GM19328 (cell line): ENCODE data around the gene ARL8A.
"Not testable (repeated sequence)": the region's sequence is repeated elsewhere in the genome, so short reads cannot be mapped to it uniquely, and the experiment has no call there.

Experiments used
- ATAC-seq: cut with Tn5 transposase; IDR thresholded peaks from one replicate; pipeline ENCODE4 v1.9.1; 2021; ENCODE audit warnings: mild to moderate bottlenecking, moderate library complexity; ENCODE audit not compliant: unreplicated experiment

ARL8A gene

DNA sequence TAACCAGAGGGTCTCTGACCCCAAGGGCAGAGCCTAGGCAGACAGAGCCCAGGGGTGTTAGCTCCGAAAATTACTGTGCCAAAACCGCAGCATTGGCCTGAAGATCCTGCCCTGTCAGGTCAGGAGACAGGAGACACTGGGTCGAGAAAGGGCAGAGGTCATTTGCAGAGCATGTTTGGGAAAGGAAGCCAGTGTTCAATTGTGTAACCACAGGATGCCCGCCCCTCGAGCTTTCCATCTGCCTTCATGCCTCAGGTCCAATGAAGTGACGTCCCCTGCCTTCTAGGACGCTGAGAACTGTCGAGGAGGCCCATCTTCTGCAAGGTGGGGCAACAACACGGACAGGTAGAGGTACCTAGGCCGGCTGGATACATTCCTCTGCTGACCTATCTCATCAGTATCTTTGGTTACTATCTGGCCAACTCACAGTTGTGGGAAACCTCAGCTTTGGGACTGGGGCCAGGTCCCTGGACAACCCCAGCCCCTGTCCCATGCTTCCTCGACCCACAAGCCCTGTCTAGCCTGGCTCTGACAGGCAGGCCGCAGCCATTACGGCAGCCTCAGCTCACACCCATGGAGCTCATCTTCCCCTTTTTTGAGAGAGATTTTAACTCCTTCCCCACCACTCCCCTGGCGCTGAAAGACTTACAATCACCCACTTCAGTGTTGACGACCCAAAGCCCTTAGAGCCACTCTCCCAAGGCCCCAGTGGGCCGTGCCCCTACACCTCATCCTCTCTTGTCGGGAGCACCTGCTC lies 1.3 kb downstream of the ARL8A start:
- no peak for ATAC-seq

DNA sequence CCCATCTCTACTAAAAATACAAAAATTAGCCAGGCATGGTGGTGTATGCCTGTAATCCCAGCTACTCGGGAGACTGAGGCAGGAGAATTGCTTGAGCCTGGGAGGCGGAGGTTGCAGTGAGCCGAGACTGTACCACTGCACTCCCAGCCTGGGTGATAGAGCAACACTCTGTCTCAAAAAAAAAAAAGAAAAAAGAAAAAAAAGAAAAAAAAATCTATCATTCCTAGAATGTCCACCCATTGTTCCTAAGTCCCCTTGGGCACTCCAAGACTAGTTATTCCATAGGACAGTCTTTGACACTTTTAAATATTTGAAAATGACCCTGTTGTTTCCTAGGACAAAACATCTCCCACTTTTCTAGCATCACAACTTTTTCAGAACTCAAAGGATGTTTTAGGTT lies 3.1 kb downstream of the ARL8A start:
- ATAC-seq: not testable (repeated sequence)

DNA sequence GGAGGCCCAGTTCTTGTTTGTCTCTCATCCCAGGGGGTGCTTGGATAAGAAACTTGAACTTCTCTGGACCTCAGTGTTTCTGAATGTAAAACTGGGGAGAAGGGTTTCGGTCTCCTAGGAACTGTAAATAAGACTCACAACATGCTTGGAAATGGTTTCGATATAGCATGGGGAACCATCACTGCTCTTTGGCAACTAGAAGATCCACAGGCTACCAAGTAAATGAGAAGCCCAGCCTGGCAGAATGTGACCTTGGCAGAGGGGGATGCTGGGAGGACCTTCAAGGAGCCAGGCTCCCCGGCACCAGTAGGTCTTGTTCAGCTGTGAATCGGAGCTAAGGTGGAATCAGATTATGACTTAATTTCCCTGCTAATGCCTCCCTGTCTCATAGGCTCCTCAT lies 3.7 kb downstream of the ARL8A start:
- no peak for ATAC-seq

DNA sequence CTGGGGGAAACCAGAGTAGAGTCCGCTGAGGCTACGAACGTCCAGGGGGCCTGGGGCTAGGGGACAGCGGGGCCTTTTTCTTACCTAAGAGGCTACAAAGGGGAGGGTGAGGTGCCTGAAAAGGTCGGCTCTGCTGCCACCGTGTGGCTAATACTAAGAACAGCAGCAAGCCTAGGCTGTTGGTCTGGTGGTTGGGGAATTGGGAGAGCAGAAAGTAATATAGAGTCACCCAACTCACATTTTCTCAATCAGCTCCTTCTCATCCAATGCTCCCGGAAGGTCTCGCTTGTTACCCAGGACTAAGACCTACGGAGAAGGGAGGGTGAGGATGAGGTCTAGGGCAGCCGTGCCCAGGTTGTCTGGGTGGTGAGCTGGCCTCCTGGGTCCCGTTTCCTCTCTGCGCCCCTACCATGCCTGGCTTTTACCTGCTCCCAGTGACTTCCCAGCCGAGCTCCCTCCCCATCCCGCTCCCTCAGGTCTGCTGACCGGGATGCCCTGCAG lies 9.3 kb downstream of the ARL8A start:
- no peak for ATAC-seq

DNA sequence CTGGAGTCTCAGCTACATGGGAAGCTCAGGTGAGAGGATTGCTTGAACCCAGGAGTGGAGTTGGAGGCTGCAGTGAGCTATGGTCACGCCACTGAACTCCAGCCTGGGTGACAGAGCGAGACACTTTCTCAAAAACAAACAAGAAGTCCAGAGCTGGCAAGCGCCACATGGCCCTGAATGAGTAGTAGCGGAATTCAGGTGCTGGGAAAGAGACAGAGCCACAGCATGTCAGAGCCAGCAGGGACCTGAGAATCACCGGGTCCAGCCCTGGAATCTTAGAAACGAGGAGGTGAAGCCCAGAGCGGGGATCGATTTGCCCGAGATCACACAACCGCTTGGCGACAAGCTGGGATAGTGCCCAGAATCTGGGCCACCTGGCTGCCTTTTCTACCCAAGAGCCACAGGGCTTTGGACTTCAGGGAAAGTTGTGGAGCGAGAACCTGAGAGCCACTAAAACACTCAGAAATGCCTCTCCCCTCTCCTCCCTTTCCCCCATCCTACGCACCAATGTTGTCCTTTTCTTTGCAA lies 9.8 kb downstream of the ARL8A start:
- ATAC-seq: no peak

DNA sequence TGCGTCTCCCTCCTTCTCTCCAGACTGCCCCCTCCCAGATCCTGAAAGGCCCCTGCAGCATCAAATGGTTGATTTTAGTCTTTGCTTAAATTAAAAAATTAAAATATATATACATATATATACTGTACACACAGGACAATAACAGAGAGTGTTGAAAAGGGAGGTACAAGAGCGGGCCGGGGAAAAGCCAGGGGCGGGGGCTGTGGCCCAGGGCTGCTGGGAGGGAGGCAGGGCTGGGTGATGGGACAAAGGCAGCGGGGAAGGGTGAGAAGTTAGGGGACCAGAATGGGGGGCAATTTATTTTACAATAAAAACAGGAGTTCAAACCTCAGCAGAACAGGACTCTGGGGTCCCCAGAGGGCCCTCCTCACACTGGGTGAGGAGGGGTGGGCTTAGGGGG lies 10.5 kb downstream of the ARL8A start:
- no peak for ATAC-seq

DNA sequence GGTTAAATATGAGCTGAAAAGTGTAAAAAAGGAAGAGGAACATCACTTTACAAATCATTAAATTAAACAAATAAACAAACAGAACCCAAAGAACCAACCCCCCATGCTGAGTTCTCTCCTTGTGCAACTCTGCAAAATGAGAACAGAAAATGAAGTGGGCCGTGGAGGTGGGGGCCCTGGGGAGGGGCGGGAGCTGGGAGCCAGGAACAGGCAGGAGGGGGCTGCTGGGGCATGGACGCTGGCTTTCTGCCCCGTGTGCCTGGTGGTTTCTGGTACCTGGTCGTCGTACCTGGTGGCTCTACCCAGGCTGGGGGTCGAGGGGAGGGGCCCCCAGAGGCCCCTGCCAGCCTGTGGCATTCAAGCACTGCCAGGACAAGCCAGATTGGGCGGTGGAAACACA lies 11.0 kb downstream of the ARL8A start:
- no peak for ATAC-seq

DNA sequence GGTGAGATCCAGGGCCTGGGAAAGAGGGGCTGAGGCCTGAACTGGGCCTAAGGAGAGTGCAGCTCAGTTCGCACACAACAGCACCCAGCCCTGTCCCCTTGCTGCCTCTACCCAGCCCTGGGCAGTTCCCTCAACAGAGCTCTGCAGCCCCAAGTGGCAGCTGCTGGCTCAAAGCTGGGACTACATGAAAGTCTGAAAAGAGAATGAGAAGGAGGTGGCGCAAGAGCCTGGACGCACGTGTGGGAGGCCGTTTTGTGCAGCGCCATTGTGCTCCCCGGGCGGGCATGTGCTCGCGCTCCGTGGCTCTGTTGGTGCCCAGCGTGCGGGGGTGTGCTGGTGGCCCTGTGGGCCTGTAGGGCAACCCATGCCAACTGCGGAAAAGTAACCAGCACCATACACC lies 11.5 kb downstream of the ARL8A start:
- no peak for ATAC-seq

DNA sequence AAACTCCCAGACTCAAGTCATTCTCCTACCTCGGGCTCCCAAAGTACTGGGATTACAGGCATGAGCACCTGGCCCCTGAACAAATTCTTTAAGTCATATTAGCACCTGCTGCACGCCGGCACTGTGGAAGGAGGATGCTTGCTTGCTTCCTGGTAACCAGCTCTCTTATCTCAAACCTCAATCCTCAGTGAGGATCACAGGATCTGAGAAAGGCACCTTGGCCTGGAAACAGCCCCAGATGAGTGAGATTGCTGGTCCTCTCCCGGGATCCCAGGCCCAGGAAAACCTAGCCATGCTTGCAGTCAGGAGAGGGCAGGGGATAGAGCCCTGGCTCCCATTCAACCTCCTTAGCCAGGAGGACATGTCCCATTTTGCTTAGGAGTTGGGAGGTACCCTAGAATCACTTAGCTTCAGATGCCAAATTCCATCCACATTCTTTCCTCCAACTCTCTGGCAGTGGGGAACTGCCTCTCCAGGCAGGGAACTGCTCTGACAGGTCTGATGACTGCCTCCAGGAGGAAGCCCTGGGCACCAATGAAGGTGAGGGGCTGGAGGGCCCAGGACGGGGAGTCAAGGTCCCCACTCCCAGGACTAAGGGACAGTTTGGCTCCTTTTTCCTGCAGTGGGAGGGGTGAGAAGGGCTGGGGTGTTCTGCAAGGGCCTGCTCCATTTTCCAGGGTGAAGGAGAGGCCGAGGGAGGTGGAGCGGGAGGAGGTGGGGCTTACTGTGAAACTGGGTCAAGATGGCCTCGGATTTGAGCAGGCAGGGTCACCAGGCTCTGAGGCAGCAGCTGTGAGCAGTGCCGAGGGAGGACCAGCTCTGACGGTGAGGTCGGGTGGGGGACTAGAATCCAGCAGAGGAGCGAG lies 12.3 kb downstream of the ARL8A start:
- no peak for ATAC-seq

DNA sequence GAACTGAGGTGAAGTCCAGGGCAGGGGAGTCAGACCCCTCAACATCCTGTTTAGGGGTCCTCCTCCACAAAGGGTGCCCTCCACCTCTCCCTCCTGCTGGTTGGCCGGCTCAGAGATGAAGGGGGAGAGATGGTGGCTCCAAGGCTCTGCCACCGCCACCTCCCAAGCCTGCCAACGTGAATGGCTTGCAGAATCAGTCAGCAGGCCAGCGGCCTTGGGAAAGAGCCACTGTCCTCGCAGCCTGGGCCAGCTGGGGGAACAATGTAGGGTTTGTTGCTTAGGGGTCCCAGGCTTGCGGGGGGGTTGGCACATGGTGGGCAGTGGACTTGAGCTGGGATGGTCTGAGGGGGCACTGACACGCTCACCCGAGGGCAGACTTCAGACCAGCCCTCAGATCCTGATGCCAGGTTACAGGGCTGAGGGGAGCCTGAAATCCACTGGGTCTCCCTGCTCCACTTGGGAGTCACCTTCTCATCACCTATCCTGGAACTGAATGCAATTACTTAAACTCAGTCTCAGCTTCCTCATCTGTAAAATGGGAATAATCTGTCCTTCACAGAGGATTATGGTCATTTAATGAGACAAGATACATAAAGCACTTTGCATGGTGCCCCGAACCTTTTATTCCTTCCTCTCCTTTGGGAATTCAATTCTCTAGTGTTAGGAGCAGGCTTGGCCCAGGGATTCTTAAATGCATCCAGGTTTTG lies 13.6 kb downstream of the ARL8A start:
- no peak for ATAC-seq

DNA sequence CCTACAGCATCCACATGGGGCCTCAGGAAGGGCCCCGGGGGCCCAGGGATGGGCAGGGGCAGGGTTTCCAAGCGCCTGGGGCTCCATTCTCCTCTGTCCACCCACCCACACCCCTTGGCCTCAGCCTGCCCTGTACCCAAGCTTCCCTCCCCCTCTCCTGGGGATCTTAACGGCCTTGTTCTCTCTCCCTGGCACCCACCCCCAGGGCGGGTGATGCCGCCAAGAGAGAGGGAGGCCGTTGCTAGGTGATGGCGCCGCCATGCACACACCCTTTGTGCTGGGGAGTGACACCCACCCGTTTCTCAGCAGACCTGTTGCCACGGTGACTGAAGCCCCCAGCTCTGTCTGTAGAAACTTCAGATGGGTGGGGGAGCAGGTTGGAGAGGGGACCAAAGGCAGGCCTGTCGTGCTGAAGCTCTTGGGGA lies 14.2 kb downstream of the ARL8A start:
- no peak for ATAC-seq

DNA sequence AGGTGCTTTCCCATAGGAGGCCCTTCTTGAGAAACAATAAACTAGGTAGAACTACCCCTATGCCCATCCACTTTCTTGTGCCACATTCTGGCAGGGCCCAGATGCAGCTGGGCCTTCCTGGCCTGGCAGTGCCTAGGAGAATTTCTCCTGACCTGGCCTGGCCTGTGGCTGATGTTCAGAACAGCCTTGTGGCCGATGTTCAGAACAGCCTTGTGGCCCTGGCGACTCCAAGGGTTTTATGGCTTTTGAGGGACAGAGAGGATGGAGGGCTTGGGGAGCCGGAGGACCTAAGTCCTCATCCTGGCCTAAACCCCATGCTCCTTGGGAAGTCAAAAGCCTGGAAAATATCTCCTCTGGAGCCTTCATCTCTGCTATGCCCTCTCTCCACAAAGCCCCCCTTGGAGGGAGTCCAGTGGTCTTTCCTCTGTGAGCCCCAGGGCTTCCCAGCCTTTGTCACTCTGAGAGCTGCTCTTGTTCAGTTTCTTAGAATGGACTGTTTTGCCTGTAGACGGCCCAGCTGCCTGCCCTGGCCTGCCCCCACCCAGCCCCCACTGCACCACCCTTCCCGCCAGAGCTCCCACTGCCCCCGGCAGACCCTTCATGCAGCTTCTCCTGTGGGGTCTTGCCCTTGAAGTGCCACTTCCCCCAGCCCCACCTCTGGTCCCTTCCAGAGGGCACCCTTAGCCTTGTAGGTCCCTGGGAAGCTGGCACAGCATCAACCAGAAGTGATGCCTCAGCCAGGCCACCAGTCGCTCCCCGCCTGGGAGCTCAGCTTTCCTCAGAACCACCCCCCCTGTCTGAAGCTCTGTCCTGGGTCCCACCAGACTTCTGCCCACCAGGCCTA lies 14.9 kb downstream of the ARL8A start:
- no peak for ATAC-seq

DNA sequence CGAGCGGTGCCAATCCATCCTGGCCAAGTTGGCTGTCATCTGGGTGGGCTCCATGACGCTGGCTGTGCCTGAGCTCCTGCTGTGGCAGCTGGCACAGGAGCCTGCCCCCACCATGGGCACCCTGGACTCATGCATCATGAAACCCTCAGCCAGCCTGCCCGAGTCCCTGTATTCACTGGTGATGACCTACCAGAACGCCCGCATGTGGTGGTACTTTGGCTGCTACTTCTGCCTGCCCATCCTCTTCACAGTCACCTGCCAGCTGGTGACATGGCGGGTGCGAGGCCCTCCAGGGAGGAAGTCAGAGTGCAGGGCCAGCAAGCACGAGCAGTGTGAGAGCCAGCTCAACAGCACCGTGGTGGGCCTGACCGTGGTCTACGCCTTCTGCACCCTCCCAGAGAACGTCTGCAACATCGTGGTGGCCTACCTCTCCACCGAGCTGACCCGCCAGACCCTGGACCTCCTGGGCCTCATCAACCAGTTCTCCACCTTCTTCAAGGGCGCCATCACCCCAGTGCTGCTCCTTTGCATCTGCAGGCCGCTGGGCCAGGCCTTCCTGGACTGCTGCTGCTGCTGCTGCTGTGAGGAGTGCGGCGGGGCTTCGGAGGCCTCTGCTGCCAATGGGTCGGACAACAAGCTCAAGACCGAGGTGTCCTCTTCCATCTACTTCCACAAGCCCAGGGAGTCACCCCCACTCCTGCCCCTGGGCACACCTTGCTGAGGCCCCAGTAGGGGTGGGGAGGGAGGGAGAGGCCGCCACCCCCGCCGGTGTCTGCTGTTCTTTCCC lies 16.5 kb downstream of the ARL8A start:
- no peak for ATAC-seq

DNA sequence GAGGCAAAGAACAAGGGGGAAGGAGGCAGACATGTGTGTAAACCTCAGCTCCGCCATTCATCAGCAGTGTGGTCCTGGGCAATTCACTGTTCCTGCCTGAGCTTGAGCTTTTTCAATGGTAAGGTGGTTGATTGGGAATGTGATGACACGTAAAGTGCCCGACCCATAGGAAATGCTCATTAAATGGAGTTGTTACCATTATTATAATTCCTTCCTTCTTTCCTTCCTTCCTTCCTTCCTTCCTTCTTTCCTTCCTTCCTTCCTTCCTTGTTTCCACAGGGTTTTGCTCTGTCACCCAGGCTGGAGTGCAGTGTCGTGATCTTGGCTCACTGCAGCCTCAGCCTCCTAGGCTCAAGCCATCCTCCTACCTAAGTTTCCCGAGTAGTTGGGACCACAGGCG lies 17.5 kb downstream of the ARL8A start:
- no peak for ATAC-seq

DNA sequence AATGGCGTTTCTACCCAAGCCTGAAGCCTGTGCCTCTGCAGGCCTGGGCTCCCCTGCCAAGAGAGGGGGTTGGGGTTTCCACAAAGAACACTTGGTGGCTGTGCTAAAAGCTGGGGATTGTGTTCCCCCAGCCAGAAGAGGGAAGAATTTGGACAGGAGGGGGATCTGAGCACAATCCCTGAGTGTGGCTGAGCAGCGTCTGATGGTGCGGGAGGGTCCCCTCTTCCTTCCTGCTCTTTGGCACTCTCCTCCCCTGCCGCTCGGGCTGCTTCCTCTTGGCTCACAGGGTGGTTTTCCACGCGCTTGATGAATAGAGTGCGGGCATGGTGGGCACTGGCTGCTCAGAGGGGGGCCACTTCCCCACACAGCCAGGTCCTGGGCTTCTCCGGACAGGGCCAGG lies 18.1 kb downstream of the ARL8A start:
- ATAC-seq: no peak

DNA sequence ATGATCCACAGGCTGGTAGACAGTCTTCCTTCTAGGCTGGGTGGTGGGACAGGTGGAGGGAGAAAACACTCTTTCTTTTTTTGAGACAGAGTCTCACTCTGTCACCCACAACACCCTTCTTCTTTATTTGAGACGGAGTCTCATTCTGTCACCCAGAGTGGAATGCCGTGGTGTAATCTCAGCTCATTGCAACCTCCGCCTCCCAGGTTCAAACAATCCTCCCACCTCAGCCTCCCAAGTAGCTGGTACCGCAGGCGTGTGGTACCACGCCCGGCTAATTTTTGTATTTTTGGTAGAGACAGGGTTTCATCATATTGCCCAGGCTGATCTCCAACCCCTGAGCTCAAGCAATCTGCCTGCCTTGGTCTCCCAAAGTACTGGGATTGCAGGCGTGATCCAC lies 18.9 kb downstream of the ARL8A start:
- ATAC-seq: no peak

DNA sequence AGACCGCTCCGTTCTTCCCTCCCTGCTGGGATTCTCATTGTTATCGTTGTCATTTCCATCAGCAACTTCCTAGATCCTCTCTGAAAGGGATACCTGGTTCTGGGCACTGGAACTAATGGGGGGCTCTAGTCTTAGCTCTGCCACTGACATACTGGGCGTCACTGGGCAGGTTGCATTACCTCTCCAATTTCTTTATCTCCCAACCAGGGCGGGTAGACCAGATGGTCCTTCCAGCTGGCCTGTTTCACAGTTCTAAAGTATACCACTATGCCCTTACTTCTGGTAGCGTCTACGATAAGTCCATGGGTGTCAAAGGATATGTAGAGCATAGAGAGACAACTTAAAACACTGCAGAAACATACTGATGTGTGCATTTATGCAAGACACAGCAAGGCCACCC lies 20.4 kb downstream of the ARL8A start:
- no peak for ATAC-seq

DNA sequence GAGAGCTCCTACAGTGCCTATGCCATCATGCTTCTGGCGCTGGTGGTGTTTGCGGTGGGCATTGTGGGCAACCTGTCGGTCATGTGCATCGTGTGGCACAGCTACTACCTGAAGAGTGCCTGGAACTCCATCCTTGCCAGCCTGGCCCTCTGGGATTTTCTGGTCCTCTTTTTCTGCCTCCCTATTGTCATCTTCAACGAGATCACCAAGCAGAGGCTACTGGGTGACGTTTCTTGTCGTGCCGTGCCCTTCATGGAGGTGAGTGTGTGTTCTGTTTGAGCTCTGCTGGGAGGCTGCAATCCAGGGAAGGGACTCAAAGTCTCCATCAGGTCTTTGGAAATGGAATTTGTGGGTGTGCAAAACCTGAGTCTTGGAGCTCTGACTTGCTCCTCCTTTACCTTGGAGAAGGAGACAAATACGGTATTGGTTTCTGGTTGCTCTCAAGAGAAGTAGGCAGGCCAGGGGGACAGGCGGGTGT lies 21.2 kb downstream of the ARL8A start:
- ATAC-seq: no peak

DNA sequence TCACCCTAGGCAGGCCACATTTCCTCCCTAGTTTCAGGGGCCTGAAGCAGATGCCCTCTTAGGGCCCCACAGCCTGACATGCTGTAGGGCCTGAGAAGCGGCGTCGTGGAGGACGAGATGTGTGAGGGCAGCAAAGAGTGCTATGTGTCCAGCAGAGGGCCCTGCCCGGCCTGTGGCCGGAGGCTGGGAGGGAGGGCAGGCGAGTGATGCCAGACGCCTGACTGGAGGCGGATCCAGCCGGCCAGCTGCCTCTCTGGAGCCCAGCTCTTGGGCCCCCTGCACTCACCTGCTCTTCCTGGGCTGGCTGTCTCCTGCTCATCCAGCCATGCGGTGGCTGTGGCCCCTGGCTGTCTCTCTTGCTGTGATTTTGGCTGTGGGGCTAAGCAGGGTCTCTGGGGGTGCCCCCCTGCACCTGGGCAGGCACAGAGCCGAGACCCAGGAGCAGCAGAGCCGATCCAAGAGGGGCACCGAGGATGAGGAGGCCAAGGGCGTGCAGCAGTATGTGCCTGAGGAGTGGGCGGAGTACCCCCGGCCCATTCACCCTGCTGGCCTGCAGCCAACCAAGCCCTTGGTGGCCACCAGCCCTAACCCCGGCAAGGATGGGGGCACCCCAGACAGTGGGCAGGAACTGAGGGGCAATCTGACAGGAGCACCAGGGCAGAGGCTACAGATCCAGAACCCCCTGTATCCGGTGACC lies 21.8 kb downstream of the ARL8A start, which contains the start of gene GPR37L1:
TSS of gene GPR37L1 (plus strand) at position 279 of the 697 bp plus-strand sequence. CDS start at position 326, 47 bp downstream.
- ATAC-seq: no peak
